ENCODE data around the gene GBGT1. TPM values are rescaled to one million over a fixed set of nuclear protein-coding genes. Genes with fewer than 3 reads are reported as not detected.

GBGT1 gene
- total and polyA plus RNA-seq, 2 of the 4 experiments (the other 2 are of a cell fraction): 1.8 to 3.2 TPM

DNA sequence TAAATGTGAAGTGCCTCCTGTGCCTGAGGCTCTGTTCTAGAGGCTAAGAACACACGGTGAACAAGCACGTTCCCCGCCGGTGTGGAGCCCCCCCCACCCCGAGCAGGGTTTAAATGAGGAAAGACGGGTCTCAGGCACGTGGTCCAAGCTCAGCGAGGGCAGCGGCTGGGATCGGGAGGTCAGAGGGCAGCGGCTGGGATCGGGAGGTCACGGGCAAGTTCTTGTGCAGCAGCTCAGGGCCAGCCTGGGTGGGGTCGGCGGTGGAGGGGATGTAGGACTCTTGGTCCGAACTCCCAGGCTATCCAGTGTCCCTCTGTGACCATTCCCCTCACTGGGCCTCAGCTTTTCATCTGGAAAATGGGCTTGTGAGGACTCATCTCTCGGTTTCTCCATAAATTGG lies 2.7 kb upstream of the GBGT1 start:
- H3K4ac ChIP-seq (ENCODE audit: low read depth, low read length): no peak overlapping the region
- H3K27me3 ChIP-seq (ENCODE audit: control insufficient read depth, insufficient read depth, low read length): peaks cover 5% of the 10 kb centered on the region; the same call in 1 of the 2 replicates
- no peak overlapping the region for H2BK15ac ChIP-seq (ENCODE audit: low read depth, low read length)
- H4K20me1 ChIP-seq (ENCODE audit: insufficient read depth, low read length): no peaks in the 10 kb centered on the region; the same call in 1 of the 2 replicates
- no peak overlapping the region for H2AFZ ChIP-seq (replicated peaks; ENCODE audit: low read length, poor library complexity)
- WGBS, 2 experiments (ENCODE audit: extremely low coverage in 2 of 2, insufficient read length in 1 of 2): 69% methylated on average over 12 of the region's 17 CpGs; no CpG with 5 or more reads in 1 of the 2 experiments
- intact Hi-C loops (cut with micrococcal nuclease): no loop called here
- H4K91ac ChIP-seq (ENCODE audit: insufficient read depth, low read depth, low read length): no peak overlapping the region
- H2AK9ac ChIP-seq (replicated peaks; ENCODE audit: low read depth, low read length, poor library complexity): no peak overlapping the region
- CTCF ChIA-PET: no interaction called here
- peaks cover 10% of the 10 kb centered on the region; the same call in 1 of the 2 replicates for H3K4me1 ChIP-seq (ENCODE audit: control insufficient read depth, insufficient read depth, low read length)
- no TSS peak for BruUV-seq (replicated peaks)
- no peak overlapping the region for H2BK20ac ChIP-seq (ENCODE audit: low read depth, low read length)
- H3K14ac ChIP-seq (replicated peaks; ENCODE audit: low read depth, low read length): no peak overlapping the region
- no peak overlapping the region for H2BK5ac ChIP-seq (ENCODE audit: low read depth, low read length, poor library complexity, severe bottlenecking)
- no peak overlapping the region for H3K23ac ChIP-seq (ENCODE audit: low read depth, low read length)
- no peak for TF ChIP-seq SMC3 (IDR thresholded peaks at IDR 0.05; ENCODE audit: low read depth, low read length)
- TF ChIP-seq, protein P1, sequence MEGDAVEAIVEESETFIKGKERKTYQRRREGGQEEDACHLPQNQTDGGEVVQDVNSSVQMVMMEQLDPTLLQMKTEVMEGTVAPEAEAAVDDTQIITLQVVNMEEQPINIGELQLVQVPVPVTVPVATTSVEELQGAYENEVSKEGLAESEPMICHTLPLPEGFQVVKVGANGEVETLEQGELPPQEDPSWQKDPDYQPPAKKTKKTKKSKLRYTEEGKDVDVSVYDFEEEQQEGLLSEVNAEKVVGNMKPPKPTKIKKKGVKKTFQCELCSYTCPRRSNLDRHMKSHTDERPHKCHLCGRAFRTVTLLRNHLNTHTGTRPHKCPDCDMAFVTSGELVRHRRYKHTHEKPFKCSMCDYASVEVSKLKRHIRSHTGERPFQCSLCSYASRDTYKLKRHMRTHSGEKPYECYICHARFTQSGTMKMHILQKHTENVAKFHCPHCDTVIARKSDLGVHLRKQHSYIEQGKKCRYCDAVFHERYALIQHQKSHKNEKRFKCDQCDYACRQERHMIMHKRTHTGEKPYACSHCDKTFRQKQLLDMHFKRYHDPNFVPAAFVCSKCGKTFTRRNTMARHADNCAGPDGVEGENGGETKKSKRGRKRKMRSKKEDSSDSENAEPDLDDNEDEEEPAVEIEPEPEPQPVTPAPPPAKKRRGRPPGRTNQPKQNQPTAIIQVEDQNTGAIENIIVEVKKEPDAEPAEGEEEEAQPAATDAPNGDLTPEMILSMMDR (conservative IDR thresholded peaks at IDR 0.05; ENCODE audit: low read depth, low read length): no peak
- TF ChIP-seq, protein P2, sequence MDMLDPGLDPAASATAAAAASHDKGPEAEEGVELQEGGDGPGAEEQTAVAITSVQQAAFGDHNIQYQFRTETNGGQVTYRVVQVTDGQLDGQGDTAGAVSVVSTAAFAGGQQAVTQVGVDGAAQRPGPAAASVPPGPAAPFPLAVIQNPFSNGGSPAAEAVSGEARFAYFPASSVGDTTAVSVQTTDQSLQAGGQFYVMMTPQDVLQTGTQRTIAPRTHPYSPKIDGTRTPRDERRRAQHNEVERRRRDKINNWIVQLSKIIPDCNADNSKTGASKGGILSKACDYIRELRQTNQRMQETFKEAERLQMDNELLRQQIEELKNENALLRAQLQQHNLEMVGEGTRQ (IDR thresholded peaks at IDR 0.05; ENCODE audit: low read depth, low read length): no peak
- TF ChIP-seq POLR2A (IDR thresholded peaks at IDR 0.05; ENCODE audit: low read depth, low read length): no peak
- no peak for TF ChIP-seq MXI1 (IDR thresholded peaks at IDR 0.05; ENCODE audit: borderline replicate concordance, low read depth, low read length)
- no peak for TF ChIP-seq MAZ (IDR thresholded peaks at IDR 0.05; ENCODE audit: borderline replicate concordance, low read depth, low read length)
- TF ChIP-seq MAFK (IDR thresholded peaks at IDR 0.05; ENCODE audit: low read depth, low read length): no peak
- TF ChIP-seq CHD1 (IDR thresholded peaks at IDR 0.05; ENCODE audit: low read depth, low read length): no peak
- TF ChIP-seq NFE2L2 (IDR thresholded peaks at IDR 0.05; ENCODE audit: low read depth, low read length): no peak
- no peak for TF ChIP-seq CEBPB (IDR thresholded peaks at IDR 0.05; ENCODE audit: low read depth, low read length)
- no peak for TF ChIP-seq BHLHE40 (IDR thresholded peaks at IDR 0.05; ENCODE audit: low read depth, low read length)
- TF ChIP-seq RAD21 (IDR thresholded peaks at IDR 0.05; ENCODE audit: low read length): no peak
- no peak for TF ChIP-seq RFX5 (IDR thresholded peaks at IDR 0.05; ENCODE audit: low read depth, low read length)
- TF ChIP-seq, protein P3, sequence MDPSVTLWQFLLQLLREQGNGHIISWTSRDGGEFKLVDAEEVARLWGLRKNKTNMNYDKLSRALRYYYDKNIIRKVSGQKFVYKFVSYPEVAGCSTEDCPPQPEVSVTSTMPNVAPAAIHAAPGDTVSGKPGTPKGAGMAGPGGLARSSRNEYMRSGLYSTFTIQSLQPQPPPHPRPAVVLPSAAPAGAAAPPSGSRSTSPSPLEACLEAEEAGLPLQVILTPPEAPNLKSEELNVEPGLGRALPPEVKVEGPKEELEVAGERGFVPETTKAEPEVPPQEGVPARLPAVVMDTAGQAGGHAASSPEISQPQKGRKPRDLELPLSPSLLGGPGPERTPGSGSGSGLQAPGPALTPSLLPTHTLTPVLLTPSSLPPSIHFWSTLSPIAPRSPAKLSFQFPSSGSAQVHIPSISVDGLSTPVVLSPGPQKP (IDR thresholded peaks at IDR 0.05; ENCODE audit: borderline replicate concordance, low read depth, low read length): no peak
- no peak for TF ChIP-seq FOS (IDR thresholded peaks at IDR 0.05; ENCODE audit: low read depth, low read length)
- H3K18ac ChIP-seq (ENCODE audit: low read depth, low read length): no peak overlapping the region
- dilution Hi-C loops (cut with HindIII; ENCODE audit: low sequenced_read_pairs, unreplicated experiment): no loop called here
- H3K4me2 ChIP-seq (ENCODE audit: low read depth, low read length): no peak overlapping the region
- no peaks in the 10 kb centered on the region for H3K36me3 ChIP-seq (ENCODE audit: control insufficient read depth, insufficient read depth, low read length)
- ATAC-seq (ENCODE audit: low read depth) (no peak), DNase-seq (no peak)
- in situ Hi-C loops (cut with MboI; ENCODE audit: low sequenced_read_pairs): no loop called here
- H3K4me3 ChIP-seq (ENCODE audit: insufficient read depth, low read depth, low read length): no peak overlapping the region
- H3K9me3 ChIP-seq (ENCODE audit: control insufficient read depth, insufficient read depth, low read length): no peaks in the 10 kb centered on the region
- POLR2A ChIA-PET (ENCODE audit: unreplicated experiment): no interaction called here
- H3K9me1 ChIP-seq (ENCODE audit: insufficient read depth, low read length): 0 out of 2 replicates have a peak, but pooled peaks cover 3% of the 10 kb centered on the region
- H3K9ac ChIP-seq (ENCODE audit: low read depth, low read length): no peak overlapping the region
- no peak overlapping the region for H3K27ac ChIP-seq (ENCODE audit: insufficient read depth, low read length)
- no peak overlapping the region for H3K56ac ChIP-seq (ENCODE audit: extremely low read depth, insufficient read depth, low read length)
- no peak overlapping the region for H4K8ac ChIP-seq (ENCODE audit: low read depth in 2 of 2, low read length in 2 of 2)
- H2BK120ac ChIP-seq (ENCODE audit: low read depth, low read length): no peak overlapping the region
- H2AK5ac ChIP-seq (ENCODE audit: low read depth, low read length): no peak overlapping the region
- H3K79me1 ChIP-seq (ENCODE audit: low read depth in 1 of 2, low read length in 2 of 2): no peaks in the 10 kb centered on the region
- no peak overlapping the region for H4K5ac ChIP-seq (ENCODE audit: low read depth, low read length)
